ENCODE results near the gene DUSP28.

DUSP28 gene

DNA sequence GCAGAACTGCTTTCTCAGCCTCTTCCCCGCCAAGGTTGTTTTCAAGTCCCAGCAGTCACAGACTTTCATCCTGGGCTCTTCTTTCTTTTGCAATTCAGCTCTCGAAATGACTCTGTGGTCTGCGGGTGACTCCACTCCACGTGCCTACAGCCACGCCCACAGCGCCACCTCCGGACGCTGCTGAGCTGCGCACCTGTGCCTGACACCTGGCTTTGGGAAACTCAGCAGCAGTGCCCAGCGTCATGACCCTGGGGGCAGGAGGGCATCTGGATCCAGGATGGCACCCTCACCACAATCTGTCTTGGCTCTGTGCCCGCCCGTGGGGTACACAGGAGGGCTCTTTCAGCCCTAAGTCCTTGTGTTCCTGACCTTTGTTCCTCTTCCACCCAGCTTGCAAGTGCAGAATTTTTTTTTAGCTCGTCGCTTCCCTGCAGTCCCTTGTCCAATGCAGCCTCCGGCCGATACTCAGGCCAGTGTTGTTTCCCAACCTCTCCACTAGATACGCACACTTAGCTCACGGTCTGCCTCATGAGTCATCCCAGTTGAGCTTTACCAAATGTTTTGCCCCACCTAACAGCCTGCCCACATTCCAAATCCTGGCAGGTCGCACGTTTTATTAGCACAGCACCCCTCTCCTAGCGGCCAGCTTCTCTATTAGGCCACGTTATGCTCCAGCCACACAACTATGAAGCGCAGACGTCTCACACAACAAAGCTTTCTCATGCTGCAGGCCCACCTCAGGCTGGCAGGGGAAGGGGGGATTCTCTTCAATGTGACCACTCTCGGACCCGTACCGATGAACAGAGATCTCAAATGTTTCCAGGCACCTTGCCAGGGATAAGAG is 19.8 kb downstream of the DUSP28 start:
- Mint-ChIP-seq H3K4me1 (ENCODE audit: low read depth) (peaks cover 40% of the 10 kb centered on the region), H3K27me3 (no peaks in the 10 kb centered on the region), H3K9me3 (no peaks in the 10 kb centered on the region), H3K36me3 (ENCODE audit: low read depth) (peaks cover 31% of the 10 kb centered on the region), H3K4me3 (no peak overlapping the region), H3K27ac (peak overlapping the region; percentile 65)

GRCh38 chr2:240581811-240582210 is 21.7 kb downstream of the DUSP28 start:
- Mint-ChIP-seq H3K27me3 (no peaks in the 10 kb centered on the region), H3K9me3 (no peaks in the 10 kb centered on the region), H3K4me1 (ENCODE audit: low read depth) (peaks cover 50% of the 10 kb centered on the region), H3K36me3 (ENCODE audit: low read depth) (peaks cover 31% of the 10 kb centered on the region), H3K27ac (no peak overlapping the region), H3K4me3 (no peak overlapping the region)

DNA sequence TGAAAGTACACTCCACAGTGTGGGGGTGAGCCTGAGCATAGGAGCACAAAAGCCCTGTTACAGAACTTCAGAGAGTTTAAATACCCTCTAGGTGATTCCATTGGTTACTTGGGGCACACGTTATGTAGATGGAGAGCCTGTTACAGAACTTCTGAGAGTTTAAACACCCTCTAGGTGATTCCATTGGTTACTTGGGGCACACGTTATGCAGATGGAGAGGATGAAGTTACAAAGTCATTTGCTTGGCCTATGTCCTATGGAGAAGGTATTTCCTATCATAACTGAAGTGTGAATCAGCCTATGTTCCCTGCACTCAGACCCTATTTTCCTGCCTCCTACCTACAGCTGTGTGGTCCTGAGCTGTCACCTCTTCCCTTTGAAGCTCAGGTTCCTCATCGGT is 22.6 kb downstream of the DUSP28 start:
- peaks cover 31% of the 10 kb centered on the region for H3K36me3 Mint-ChIP-seq (ENCODE audit: low read depth)
- H3K27ac Mint-ChIP-seq = no peak overlapping the region

GRCh38 chr2:240583774-240584173 is 23.6 kb downstream of the DUSP28 start:
- Mint-ChIP-seq H3K4me1 (ENCODE audit: low read depth) (peaks cover 66% of the 10 kb centered on the region), H3K27me3 (no peaks in the 10 kb centered on the region), H3K27ac (no peak overlapping the region)

More for the DNA sequence above, 22.6 kb downstream of the DUSP28 start:
- Mint-ChIP-seq H3K4me3 (no peak overlapping the region), H3K4me1 (ENCODE audit: low read depth) (peaks cover 56% of the 10 kb centered on the region), H3K27me3 (no peaks in the 10 kb centered on the region), H3K9me3 (no peaks in the 10 kb centered on the region)

DNA sequence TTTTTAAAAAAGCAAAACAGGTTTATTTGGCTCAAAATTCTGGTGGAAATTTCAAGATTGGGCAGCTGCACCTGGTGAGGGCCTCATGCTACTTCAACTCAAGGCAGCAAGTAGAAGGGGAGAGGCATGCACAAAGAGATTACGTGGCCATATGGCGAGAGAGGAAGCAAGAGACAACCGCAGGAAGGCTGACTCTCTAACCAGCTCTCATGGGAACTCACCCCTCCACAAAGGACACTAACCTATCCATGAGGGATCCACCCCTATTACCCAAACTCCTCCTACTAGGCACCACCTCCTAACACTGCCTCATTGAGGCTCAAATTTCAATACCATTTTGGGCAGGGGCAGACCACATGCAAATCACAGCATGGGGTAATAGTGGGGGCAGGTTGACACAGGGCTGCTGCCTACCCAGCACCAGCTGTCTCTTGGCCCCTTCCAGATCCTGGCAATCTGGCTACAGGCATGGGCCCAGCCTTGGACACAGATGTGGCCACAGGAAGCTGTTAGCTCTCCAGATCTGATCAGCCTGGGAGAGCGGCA is 24.4 kb downstream of the DUSP28 start:
- Mint-ChIP-seq H3K4me1 (ENCODE audit: low read depth) (peaks cover 65% of the 10 kb centered on the region), H3K4me3 (peak overlapping the region; percentile 96), H3K27me3 (no peaks in the 10 kb centered on the region), H3K9me3 (no peaks in the 10 kb centered on the region), H3K27ac (peak overlapping the region; percentile 67), H3K36me3 (ENCODE audit: low read depth) (peaks cover 27% of the 10 kb centered on the region)

More at GRCh38 chr2:240583774-240584173, 23.6 kb downstream of the DUSP28 start:
- Mint-ChIP-seq H3K9me3 (no peaks in the 10 kb centered on the region), H3K36me3 (ENCODE audit: low read depth) (peaks cover 29% of the 10 kb centered on the region), H3K4me3 (no peak overlapping the region)

DNA sequence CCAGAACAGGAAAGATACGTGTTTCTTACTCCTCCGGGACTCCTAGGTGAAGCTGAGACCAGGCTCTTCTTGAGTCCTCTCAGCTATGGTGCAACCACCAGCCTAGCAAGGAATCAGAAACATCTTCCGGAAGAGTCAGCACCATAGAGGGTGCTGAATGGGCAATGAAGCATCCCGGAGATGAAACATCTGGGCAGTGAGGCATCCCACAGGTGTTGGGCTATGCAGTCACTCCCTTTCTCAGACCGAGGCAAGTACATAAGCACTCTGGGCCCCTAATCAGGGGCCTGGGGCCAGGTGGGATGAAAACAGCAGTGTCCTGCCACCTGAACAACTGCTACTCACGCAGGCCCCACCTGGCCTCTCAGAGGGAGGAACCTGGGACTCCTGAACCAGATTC is 24.9 kb downstream of the DUSP28 start:
- H3K36me3 Mint-ChIP-seq (ENCODE audit: low read depth) = peaks cover 21% of the 10 kb centered on the region
- H3K4me1 Mint-ChIP-seq (ENCODE audit: low read depth) = peaks cover 60% of the 10 kb centered on the region
- no peaks in the 10 kb centered on the region for H3K9me3 Mint-ChIP-seq
- peak overlapping the region; percentile 96 for H3K4me3 Mint-ChIP-seq
- peak overlapping the region; percentile 67 for H3K27ac Mint-ChIP-seq
- no peaks in the 10 kb centered on the region for H3K27me3 Mint-ChIP-seq

DNA sequence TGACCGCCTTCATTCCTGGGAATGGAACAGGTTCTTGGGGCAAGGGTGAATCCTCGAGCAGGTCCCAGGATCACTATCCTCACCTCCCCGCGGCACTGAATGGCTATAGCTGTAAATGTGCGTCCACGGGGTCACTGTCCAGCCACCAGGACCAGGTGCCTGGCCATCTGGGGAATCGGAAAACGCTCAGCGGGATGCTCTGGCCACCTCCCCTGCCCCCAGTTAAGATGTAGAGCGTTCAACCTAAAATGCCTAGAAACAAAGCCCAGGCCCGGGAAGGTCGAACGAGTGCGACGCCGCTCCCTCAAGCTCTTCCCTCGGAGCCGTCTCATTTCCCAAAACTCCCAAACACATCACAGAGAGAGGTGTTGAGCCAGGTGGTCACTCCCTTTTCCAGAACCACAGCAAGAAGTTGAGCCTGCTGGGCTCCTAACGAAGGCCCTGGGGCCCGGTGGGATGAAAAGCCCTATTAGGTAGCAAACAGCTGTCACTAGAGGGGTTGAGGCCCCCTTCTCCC is 25.6 kb downstream of the DUSP28 start:
- Mint-ChIP-seq H3K9me3 (no peaks in the 10 kb centered on the region), H3K27ac (peak overlapping the region; percentile 92), H3K4me3 (peak overlapping the region; percentile 96), H3K36me3 (ENCODE audit: low read depth) (peaks cover 16% of the 10 kb centered on the region), H3K4me1 (ENCODE audit: low read depth) (peaks cover 57% of the 10 kb centered on the region), H3K27me3 (no peaks in the 10 kb centered on the region)

- H3K4me1 Mint-ChIP-seq (ENCODE audit: low read depth) = peaks cover 57% of the 10 kb centered on the region
- peak within 1 kb of the TSS; percentile 92 for H3K27ac Mint-ChIP-seq
- H3K36me3 Mint-ChIP-seq (ENCODE audit: low read depth) = peaks cover 17% of the 10 kb centered on the region
- H3K9me3 Mint-ChIP-seq = no peaks in the 10 kb centered on the region
- peak within 1 kb of the TSS; percentile 96 for H3K4me3 Mint-ChIP-seq
- no peaks in the 10 kb centered on the region for H3K27me3 Mint-ChIP-seq
Observed at GRCh38 chr2:240586198-240586918, 26.2 kb downstream of the DUSP28 start, which contains the start of gene CAPN10. CAPN10 (plus strand) TSS chr2:240586734; CDS start chr2:240586912, 178 bp downstream.

DNA sequence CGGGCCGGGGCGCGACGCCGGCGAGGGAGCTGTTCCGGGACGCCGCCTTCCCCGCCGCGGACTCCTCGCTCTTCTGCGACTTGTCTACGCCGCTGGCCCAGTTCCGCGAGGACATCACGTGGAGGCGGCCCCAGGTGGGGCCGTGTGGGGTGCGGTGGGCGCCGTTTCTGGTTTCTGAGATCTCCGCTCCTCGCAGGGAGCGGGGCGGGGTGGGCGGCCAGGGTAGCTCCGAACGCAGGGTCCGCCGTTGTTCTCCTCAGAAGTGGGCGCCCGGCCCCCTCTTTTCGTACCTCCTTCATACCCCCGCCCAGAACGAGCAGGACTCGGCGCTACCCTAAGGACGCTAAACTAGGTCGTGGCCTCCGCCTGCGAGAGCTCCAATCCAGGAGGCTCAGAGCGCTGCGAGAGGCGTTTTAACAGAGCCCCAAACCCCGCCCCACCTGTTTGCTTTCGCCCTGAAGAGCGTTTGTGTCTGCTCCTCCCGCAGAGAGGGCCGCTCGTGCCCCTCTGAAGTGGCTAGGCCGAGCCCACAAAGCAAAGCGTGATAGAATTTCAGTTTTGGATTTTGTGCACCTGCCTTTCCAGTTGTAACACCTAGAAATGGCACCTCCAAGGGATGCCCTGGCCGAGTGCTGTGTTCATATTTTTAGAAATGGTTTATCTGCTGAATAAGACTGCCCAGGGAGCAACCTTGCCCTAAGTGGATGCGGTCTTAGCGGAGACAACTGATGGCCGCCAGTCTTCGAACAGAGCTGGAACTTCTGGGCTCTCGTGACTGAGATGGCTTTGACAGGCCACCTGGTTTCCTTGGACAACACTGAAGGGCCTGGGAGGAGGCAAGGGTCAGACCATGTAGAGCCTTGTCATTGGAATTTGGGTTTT is 27.0 kb downstream of the DUSP28 start:
- H3K27ac Mint-ChIP-seq = peak overlapping the region; percentile 14
- peaks cover 55% of the 10 kb centered on the region for H3K4me1 Mint-ChIP-seq (ENCODE audit: low read depth)
- peak overlapping the region; percentile 75 for H3K4me3 Mint-ChIP-seq
- peaks cover 14% of the 10 kb centered on the region for H3K36me3 Mint-ChIP-seq (ENCODE audit: low read depth)
- no peaks in the 10 kb centered on the region for H3K27me3 Mint-ChIP-seq
- H3K9me3 Mint-ChIP-seq = no peaks in the 10 kb centered on the region

DNA sequence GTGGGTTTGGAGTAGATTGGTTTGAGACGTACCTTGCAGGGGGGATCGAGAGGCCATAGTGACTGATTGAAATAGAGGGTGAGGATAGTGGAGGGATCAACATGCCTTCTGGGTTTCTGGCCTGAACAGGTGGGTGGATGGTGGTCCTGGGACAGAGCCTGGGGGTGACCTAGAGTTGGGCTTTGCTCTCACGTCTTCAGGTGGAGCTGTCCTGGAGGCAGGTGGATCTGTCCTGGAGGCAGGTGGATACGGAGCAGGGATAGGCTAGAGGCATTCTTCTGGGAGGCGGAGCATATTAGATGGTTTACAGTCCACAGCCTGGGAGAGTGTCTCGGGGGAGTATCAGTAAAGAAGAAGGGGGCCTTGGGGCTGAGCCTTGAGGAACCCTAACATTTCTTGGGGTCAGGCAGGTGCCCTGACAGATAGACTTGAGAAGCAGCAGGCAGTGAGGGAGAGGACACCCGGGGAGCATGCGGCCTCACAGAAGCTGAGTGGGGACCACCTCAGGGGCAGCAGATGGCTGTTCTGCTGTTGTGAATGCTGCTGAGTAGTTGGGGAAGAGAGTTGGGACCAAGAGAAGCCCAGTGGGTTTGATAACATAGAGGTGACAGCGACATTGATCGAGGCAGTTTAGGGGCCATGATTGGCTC is 28.0 kb downstream of the DUSP28 start:
- Mint-ChIP-seq H3K4me1 (ENCODE audit: low read depth) (peaks cover 47% of the 10 kb centered on the region), H3K36me3 (ENCODE audit: low read depth) (peaks cover 10% of the 10 kb centered on the region), H3K27ac (peak overlapping the region; percentile 14), H3K4me3 (peak overlapping the region; percentile 75), H3K9me3 (no peaks in the 10 kb centered on the region), H3K27me3 (no peaks in the 10 kb centered on the region)

DNA sequence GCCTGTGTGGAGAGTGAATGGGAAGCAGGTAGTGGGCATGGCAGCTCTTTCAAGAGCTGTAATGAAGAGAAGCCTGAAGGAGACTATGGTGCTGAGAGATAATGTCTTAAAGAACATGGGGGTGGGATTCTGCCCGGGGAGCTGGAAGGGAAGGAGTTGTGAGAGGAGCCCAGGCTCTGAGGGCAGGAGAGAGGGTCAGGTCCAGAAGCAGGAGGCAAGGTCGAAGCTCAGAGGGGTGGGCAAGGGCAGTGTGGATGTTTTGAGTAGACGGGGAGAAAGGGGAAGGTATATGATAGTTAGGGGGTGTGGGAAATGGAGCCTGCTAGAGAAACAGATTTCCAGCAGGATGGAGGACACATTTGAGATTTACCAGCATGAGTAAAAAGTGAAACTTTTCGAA is 28.5 kb downstream of the DUSP28 start:
- Mint-ChIP-seq H3K27ac (peak overlapping the region; percentile 14), H3K4me3 (peak overlapping the region; percentile 17), H3K9me3 (no peaks in the 10 kb centered on the region), H3K27me3 (no peaks in the 10 kb centered on the region), H3K4me1 (ENCODE audit: low read depth) (peaks cover 43% of the 10 kb centered on the region), H3K36me3 (ENCODE audit: low read depth) (peaks cover 10% of the 10 kb centered on the region)

GRCh38 chr2:240589375-240589774 is 29.2 kb downstream of the DUSP28 start:
- H3K27me3 Mint-ChIP-seq = no peaks in the 10 kb centered on the region
- no peaks in the 10 kb centered on the region for H3K9me3 Mint-ChIP-seq
- H3K36me3 Mint-ChIP-seq (ENCODE audit: low read depth) = peaks cover 10% of the 10 kb centered on the region
- H3K27ac Mint-ChIP-seq = no peak overlapping the region
- peaks cover 39% of the 10 kb centered on the region for H3K4me1 Mint-ChIP-seq (ENCODE audit: low read depth)
- no peak overlapping the region for H3K4me3 Mint-ChIP-seq

DNA sequence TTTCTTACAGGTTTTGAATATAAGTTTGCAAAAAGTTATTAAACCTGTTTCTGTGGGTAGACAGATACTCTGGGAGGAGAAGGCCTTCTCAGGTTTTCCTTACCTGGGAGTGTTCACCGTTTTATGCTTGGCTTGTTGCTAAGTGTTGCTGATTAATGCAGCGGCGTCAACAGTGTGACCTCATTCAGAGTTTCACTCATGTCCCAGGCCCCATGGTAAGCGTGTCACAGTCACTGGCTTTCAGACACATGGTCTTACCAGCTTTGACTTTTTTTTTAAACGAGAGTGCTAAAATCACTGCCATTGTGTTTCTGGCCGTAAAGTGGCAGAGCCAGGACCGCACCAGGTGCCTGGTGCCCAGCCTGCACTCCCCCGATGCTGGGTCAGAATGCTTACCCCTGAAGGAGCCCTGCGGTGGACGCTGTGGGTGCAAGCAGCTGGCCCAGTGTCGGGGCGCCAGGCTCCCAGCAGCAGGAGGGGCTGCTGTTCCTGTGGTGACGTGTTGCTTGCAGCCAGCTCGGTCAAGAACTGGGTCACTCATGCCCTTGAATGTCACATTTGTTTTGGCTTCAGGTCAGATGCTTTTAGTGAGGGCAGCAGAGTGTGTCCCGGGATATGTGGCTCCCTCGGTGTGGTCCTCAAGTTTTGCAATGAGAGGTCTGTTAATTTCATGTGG is 29.8 kb downstream of the DUSP28 start:
- peaks cover 33% of the 10 kb centered on the region for H3K4me1 Mint-ChIP-seq (ENCODE audit: low read depth)
- peaks cover 10% of the 10 kb centered on the region for H3K36me3 Mint-ChIP-seq (ENCODE audit: low read depth)
- H3K27ac Mint-ChIP-seq = no peak overlapping the region
- H3K4me3 Mint-ChIP-seq = no peak overlapping the region
- no peaks in the 10 kb centered on the region for H3K9me3 Mint-ChIP-seq
- H3K27me3 Mint-ChIP-seq = no peaks in the 10 kb centered on the region
